DMS114 treated with DMSO at 0.1 percent for 48 hours (cell line): ENCODE results near the gene OS9.

ENCODE experiments used
- DNase-seq: peaks from one replicate; lab custom pipeline; 2025; ENCODE audit not compliant: unreplicated experiment; lab: John Stamatoyannopoulos, UW

OS9 gene

GRCh38 chr12:57764662-57765002, 70.7 kb downstream of the OS9 start:
- DNase-seq, result no peak

- DNase-seq, result peak; percentile 23
These were observed 71.2 kb downstream of the OS9 start for GRCh38 chr12:57765003-57765697.

DNA sequence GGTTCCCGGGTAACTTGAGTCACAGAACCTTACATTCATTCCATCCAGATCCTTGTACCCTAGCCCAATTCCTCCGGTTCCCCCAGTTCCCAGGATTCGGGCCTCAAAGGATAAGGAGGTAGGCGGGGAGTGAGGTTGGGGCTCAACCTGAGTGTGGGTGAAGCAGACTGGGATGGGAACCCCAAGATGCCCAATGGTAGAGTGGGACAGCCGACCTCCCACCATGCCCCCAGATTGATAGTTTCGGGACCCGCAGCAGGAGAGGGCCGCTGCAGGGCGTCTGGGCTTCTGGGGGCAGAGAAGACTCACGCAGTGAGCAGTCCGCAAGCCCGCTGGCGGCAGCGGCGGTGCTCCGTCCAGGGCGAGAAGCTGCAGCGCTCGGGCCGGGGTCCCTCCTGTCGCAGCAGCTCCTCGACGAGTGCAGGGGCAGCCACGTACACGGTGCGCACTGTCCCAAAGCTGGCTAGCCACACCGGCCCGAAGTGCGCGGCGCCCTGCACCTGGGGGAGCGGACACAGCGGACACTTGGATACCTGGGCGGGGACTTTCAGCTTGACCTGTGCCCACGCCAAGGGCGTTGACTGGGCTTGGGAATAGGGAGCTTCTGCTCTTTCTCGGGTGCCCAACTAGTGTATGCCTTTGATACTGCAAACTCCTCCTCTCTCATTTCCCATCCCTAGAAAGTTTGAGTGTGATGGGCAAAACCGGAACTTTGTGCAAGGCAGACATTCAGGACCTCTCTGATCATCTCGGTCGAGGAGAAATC, 71.9 kb downstream of the OS9 start:
- DNase-seq, result no peak

DNA sequence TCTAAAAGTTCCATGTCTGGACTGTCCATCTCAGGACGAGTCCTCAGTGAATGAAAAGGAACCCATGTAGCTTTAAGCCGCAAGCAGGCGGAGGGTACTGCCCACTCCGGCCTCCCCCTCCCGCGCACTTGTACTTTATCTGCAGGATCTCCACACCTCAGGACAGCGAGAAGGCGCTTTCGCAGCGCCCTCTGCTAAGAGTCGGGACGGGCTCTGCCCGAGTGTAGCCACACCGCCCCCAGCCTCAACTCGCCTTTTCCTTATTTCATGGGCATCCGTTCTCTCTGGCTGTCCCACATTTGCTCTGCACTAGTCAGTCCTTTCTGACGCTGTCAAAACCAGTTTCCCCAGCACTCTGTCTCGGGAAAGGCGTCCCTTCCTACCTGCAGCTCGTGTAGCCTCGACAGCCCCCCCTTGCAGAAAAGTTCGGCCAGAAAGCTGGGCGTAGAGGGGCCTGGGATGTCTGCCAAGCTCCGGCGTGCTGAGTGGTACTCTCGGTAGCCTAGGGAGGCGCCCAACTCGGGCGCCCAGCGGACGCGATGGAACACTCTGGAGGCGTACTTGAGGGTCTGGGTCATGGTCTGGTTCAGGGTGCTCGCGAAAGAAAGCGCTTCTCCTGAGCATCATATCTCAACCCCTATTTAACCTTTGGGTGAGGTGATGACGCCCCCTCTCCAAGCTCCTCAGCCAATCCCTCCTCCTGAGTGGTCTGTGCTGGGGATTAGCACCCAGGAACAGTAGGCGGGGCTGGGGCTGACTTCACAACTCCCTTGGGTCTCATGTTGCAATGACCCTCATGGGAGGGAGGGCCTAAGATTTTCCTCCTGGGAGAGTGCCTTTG, 72.8 kb downstream of the OS9 start, which contains the start of gene CYP27B1:
TSS of gene CYP27B1 (minus strand) at position 615 of the 841 bp plus-strand sequence. CDS start at position 578, 37 bp downstream.
- peak; percentile 22 for DNase-seq

DNA sequence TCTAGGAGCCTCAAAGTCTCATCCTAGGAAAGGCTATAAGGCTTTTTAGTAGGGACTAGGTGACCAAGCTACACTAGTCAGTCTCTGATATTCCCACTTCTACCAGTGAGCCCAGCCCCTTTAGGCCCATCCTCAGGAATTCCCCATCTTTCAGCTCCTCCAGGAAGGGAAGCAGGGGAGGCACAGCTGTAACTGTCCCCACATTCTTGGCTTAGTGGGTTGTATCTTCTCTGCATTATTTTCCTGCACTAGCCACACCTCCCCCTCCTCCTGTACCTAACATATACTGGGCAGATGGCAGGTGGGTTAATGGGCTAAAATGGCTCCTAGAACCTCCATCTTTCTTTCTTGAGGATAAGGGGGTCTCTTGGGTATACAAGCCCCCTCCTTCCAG, 73.4 kb downstream of the OS9 start:
- DNase-seq, result no peak

- no peak for DNase-seq
These were observed 73.9 kb downstream of the OS9 start for GRCh38 chr12:57767876-57768275.

GRCh38 chr12:57769594-57769993, 75.7 kb downstream of the OS9 start:
- no peak for DNase-seq

DNA sequence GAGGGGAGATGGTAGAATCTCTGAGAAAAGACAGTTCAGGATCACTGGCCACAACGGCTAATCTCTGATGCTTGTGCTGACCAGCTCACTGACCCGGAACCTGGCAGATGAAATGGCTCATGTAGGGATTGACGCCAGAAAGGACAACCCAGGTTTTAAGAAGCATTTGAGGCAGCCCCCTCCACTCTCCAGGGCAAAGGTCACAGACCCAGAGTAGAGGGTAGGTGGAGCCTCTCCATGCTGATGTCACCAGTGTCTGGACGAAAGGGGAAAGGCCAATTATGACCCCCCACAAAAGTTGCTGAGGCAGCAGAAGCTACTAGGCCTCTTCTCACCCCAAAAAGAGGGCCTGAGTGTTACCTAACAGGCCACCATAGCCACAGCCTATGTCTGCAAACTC, 76.8 kb downstream of the OS9 start:
- DNase-seq, result no peak
